ENCODE measurements around the gene ARMC6. TPM values are rescaled to one million over a fixed set of nuclear protein-coding genes. Genes with fewer than 3 reads are reported as not detected.

The ARMC6 gene
- total RNA-seq, result 19.8 TPM

DNA sequence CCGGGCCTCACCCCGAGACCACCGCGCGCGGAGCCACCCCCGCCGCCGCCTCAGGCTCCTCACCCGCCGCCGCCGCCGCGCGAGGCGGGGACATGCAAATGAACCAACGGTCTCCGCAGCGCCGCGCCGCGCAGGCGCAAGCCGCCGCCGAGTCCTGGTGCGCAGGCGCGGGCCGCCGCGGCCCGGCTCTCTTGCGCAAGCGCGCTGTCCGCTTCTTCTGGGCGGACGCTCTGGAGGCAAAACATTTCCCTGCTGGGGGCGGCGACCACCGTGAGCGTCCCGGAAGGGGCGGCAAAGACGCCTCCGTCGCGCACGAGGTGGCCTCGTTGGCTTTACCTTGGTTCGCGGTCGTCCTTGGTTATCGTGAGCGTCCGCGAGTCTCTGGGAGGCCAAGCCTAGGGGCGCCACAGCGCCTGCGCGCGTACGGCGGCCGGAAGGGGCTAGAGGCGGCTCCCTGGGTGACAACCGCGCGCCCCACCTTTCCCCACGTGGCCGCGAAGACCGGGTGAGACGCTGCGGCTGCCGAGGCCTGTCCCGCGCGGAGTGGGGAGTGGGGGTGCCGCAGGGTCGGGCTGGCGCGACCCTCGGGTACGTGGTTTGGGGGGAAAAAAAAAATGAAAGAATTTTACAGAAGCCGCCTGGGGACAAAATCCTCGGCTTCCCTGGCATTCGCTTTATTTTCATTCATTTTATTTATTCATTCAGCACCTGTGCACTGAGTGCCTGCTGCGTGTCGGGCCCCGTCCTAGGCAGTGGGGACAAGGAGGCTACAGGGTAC lies at the start of gene ARMC6, which contains the start of gene SUGP2:
TSS of gene ARMC6 (plus strand) at position 178 of the 778 bp plus-strand sequence. CDS start 607 bp downstream, outside the sequence.
TSS of gene SUGP2 (minus strand) at position 92 of the 778 bp plus-strand sequence. CDS start 2,446 bp downstream, outside the sequence.
- peak; percentile 92 for ATAC-seq

DNA sequence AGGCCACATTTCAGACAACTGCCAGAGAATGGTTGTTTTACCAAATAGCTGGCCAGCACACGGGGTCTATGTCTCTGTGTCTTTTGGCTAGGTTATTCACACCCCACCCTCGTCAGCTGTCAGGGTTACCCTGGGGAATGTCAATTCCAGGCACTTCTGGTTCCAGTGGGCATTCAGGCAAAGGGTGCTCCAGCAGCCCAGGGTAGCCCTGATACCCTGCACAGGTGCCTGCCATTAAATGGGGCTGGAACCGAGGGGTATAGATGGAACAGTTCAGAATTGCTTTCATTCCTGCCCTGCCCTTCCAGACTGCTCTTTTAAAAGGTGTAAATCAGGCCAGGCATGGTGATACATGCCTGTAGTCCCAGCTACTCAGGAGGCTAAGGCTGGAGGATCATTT lies 49.2 kb upstream of the ARMC6 start:
- ATAC-seq, result no peak

DNA sequence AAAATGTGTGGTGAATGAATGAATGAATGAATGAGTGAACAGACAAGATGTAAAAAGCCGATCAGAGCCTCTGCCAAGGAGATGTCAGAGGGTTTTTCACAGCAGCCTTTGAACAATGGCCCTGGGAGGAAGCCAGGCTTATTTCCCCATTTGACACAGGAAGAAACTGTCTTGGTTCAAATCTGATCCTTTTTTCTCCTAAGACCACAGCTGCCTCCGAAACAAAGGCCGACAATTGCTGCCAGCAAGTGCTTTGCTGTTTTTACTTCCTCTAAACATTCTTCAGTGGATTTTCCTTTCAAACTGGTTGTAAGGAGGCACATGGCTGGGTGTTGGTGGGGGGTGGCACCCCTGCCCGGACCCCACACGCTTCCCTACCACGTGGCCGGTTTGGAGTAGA lies 48.1 kb upstream of the ARMC6 start:
- ATAC-seq, result peak; percentile 23

DNA sequence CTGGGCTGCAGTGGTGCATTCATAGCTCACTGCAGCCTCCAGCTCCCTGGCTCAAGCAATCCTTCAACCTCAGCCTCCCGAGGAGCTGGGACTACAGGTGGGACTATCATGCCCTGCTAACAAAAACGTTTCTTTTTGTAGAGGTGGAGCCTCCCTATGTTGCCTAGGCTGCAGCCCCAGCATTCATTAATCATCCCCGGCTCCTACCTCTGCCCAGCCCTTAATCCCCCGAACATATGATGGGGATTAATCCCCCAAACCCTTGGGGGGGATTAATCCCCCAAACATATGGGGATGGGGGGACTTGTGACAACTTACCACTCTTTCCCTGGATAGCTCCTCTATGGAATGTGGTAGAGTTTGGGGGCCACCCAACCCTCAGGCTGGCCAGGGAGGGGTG lies 45.9 kb upstream of the ARMC6 start:
- ATAC-seq, result no peak

DNA sequence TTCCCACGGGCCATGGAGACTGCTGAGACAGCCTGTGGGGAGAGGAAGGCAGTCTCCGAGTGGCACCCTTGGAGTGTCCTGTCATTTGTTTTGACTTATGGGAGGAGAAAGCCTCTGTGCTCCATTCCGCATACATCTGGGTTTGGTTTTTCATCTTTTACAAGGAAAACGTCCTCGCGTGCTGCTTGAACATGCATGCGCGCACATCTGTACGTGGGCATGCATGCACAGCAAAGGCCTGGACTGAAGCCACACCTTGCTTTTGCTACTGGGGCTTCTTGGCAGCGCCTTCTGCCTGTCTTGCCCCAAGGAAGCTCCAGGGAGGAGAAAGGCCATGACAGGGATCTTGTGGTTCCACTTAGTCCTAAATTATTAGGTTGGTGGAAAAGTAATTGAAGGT lies 44.1 kb upstream of the ARMC6 start:
- ATAC-seq, result no peak

DNA sequence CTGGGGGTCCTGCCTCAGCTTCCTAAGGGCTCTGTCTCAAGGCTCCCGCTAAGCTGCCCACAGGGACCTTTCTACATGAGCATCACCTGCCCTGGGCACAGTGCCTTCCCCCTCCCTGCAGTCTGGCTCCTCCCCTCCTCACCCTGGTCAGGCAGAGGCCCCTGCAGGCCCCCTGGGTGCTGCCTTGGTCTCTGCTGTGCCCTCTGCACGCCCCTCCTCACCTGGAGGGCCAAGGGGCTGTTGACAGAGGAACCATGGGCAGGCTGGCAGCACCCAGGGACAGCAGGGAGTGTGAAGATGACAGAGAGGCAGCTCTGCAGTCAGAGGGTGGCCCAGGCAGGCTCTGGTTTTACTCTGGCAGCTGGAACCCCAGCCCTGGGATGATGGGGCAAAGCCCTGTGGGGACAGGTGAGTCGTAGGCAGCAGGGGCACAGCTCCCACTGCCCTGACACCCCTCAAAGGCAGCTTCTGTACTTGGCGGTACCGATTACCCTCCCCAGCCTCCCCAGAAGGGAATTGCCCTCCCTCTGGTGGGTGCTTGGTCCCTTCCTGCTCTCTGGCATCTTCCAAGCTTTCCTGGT lies 43.2 kb upstream of the ARMC6 start:
- ATAC-seq, result peak; percentile 19

DNA sequence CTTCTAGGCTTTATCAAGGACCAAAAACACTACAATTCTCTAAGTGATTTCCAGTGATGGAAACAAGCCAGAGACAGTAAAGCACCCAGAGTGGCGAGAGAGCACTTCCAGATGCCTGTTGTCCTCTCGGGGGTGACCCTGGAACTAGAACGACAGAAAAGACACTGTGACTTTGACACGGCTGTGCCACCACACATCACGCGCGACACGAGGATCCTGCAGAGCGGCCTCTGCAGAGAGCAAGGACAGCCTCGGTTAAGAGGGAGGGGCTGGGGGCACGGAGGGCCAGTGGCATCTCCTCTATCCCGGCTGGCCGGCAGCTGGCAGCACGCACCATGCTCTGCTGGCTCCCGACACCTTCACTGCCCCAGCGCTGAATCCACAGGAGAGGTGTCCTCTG lies 42.4 kb upstream of the ARMC6 start:
- no peak for ATAC-seq

DNA sequence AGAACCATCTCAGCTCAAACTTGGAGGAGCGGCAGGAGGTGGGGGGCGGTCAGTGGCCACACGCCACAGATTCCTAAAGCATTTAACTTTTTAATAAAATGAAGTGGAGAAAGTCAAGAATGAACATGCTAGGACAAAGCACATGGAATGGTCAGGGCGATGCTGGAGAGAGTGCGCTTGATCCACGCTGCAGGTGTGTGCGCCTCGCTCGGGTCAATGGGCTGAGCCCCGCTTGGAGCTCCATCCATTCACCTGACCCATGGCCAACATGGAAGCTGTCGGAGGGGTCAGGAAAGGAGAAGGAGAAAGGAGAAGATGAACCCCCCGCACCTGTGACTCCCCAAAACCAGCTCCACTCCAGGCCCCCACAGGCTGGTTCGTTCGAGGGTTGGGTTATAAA lies 41.9 kb upstream of the ARMC6 start:
- ATAC-seq, result no peak

DNA sequence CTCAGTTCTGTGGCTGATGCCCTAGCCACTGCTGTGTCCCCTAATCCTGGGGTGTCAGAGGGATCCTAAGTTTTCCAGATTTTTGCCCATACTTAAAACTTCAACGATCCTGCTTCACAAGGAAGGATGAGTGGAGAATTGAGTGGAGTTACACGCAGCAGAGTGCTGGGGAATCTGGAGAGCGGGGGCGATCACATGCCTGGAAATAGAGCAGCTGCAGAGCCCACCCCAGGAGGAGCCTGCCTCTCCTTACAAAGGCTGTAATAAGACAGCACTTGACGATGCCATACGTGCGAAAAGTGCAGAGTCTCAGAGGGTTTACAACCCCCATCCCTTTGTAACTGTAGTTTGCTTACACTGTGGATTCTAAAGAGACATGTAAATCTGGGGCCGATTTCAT lies 40.7 kb upstream of the ARMC6 start:
- no peak for ATAC-seq

DNA sequence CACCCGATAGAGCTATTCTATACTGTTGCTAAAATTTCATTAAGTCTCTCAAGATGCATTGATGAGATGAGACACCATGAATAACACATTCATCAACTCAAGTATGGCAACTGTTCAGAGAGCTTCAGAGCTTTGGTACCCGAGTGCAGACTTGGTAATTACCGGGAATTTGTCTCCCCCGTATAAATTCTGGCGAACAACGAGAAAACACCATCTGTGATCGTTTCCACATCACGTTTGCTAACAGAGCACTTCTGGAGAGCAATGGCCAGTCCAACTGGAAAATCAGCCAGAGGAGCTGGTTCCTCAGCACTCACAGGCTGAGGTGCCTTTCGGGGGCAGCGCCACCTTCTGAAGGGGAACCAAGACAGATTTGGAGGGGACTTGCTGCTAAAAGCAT lies 40.3 kb upstream of the ARMC6 start:
- no peak for ATAC-seq

DNA sequence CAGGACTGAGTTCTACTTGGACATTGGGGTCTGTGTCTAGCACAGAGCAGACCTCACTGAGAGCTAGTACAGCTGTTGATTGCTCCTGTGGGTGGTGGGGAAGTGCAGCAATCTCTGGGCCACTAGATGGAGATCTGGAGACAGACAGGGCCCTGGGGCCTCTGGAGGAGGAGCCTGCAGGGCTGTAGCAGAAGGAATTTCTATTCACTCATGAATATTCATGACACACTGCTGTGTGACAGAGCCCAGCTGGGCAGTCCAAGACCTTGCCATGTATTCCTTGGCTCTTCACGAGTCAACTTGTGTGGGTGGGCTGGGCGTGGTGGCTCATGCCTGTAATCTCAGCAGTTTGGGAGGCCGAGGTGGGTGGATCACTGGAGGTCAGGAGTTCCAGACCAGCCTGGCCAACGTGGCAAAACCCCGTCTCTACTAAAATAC lies 37.6 kb upstream of the ARMC6 start:
- peak; percentile 72 for ATAC-seq

DNA sequence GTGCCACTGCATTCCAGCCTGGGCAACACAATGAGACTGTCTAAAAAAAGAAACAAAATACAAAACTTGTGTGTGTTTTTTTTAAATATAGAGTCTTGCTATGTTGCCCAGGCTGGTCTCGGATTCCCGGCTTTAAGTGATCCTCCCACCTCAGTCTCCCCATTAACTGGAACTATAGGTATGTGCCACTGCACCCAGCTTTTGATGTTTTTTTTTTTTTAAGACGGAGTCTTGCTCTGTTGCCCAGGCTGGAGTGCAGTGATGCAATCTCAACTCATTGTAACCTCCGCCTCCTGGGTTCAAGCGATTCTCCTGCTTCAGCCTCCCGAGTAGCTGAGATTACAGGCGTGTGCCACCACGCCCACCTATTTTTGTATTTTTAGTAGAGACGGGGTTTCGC lies 37.1 kb upstream of the ARMC6 start:
- no peak for ATAC-seq

DNA sequence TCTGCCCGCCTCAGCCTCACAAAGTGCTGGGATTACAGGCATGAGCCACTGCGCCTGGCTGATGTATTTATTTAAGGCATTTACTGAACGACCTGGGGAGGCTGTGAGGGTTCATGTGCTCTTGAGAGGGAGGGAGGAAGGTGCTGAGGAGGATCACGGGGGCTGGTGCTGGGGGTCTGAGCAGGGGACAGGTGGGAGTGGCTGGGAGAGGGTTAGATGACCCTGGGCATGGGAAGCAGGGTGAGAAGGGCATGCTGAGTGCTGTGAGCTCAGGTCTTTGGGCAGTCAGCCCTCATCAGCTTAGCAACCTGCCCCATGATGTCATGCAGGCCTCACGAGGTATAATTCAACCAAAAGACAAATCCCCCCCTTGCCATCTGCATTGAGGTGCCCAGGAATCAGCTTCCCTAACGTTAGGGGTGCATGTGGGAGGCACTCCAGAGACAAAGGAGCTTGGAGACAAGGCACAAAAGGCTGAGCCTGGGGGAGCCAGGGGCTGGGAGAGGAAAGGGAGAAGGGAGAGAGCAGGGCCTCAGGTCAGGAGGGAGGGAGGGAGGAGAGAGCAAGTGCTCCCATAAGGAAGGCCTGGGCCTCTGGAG lies 36.5 kb upstream of the ARMC6 start:
- no peak for ATAC-seq

DNA sequence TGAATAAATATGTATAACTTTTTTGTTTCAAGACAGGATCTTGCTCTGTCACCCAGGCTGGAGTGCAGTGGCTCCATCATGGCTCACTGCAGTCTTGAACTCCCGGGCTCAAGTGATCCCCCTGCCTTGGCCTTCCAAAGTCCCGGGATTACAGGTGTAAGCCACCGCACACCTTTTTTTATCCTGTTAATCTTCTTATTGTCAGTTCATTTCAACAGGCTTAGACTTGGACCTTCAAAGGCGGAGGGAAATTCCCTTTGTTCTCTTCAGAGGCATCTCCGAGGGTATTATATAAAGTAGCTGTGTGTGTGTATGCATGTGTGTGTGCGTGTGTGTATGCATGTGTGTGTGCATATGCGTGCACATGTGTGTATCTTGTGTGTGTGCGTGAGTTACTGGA lies 35.1 kb upstream of the ARMC6 start:
- ATAC-seq, result no peak

DNA sequence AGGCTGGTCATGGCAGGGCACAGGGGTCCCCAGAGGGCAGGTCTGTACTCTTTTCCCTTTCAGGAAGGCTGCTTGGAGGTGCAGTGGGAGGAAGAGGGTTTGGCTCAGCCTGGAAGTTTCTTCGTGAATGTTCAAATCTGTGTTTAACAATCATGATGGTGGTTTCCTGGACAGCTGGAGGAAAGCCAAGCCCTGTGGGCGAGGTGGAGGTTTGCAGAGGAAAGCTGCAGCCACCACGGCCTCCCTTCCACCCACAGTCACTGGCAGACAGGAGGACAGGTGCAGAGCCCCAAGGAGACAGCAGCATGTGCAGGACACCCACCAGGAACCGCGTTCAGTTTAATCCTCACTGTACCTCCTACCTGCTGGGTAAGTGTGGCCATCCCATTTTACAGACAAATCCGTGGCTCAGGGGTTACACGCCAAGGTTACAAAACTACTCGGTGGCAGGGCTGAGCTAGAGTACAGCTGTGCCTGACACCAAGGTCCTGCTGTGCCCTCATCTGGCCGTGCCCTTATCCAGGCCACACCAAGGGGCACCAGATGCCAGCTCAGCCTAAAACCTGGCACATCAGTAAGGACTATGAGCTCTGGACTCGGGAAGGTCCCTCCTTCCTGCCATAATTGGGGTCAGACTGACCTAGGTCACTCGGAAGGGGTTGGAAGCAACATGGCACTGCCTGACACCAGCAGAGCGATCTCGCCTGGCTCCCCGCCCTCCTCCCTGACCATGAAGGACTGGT lies 34.2 kb upstream of the ARMC6 start:
- no peak for ATAC-seq

DNA sequence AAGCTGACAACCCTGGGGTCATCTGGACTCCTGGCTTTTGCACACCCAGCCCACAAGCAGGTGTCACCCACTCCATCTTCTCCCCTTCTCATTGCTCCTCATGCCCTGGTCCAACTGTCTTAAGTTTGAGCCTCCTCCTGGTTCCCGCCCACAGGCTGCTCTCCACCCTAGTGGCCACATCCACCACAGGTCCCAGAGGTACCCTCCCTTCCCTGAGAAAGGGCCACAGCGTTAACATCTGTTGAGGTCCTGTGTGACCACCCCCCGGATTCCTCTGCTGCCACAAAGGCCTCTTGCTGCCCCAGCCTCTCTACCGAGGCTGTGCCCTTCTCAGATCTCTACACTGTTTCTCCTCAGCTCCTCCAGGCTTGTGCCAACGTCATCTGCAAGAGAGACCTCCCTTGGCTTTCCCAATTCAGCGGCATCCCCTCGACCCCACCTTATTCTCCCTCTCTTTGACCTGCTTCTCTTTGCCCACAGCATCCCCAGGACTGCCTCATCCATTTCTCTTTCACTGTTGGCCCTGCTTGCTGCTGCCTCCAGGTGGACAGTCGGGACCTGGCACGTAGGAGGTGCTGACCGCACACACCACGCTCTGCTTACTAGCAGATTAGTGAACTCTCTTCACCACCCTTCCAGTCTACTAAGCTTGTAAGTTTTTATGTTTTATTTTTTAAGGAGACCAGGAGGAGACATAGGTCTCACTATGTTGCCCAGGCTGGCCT lies 33.3 kb upstream of the ARMC6 start:
- ATAC-seq, result peak; percentile 27

DNA sequence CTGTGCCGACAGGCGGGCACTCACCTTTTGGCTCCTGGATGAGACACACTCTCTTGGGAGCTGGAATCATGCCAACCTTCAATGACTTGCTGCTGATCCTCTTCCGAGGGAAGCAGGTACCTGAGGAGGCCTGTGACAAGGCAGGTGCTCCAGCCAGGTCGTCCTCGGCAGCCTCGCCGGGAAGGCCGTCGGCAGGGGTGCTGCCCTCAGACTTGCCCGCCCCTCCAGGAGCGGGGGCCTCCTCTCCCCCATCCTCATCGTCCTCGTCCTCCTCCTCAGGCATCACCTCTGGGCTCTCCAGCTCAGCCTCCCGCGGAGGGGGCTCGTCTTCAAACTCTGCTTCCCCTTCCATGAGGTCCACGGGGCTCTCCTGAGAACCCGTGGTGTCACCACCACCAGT lies 29.3 kb upstream of the ARMC6 start:
- ATAC-seq, result no peak

DNA sequence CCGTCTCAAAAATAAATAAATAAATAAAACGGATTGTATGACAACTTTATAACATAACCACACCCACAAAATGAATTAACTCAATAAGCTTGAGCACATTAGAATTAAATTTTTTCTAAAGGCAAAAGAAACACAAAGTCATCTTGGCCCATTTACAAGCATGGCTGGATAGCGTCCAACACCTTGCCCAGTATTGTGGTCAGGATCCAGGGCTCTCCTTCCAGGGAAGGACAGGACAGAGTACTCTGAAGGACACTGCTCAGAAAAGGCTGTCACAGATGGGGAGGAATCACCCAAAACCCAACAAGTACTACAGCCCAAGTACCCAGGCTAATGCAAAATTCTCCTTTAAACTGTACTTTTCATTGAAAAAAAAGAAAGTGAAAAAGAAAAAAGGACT lies 27.2 kb upstream of the ARMC6 start:
- ATAC-seq, result no peak

DNA sequence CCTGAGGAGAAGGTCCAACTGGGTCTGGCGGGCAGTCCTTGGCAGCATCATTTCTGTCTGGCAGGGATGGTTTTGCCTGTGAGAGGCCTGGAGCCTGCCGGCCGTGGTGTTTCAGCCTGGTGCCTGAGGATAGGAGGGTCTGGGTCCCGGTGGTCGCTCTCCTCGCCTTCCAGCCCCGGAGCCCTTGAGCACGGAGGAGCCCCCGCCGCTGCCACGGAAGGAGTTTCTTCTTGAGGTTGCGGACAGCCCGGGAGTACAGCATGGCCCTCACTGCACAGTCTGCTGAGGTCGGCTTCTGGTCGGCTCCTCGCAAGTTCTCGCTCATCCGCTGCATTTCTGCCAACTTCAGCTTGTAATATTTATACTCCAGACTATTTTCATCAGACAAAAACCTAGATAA lies 23.5 kb upstream of the ARMC6 start:
- ATAC-seq, result no peak

DNA sequence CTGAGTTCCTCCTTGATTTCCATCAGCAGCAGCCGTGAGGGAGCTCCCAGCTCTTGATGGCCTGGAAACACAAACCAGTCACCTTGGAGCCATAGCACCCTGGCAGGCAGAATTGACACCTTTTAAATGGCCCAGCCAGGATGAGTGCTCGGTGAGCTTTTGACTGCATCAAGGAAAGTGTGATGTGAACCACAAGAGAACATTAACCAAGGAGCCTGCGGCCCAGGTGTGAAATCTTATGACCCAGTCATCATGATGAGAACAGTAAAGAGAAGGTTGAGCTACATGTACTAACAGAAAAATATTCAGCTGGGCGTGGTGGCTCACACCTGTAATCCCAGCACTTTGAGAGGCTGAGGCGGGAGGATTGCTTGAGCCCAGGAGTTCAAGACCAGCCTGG lies 22.9 kb upstream of the ARMC6 start:
- ATAC-seq, result no peak

DNA sequence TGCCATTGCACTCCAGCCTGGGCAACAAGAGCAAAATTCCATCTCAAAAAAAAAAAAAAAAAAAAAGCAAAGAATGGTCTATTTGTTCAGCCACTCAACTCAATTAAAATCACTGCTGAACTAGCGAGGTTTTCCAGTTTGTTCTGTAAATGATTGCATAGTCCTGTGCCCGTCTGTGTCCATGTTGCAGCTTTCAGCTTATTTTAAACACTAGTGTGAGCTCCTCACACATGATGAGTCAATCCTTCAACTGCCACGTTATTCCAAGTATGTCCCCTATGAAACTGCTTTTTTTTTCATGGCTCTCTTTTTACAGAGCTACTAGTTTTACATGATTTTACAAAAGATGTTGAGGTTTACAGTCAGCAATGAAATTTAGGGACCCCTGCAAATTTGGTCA lies 12.3 kb upstream of the ARMC6 start:
- ATAC-seq, result no peak

DNA sequence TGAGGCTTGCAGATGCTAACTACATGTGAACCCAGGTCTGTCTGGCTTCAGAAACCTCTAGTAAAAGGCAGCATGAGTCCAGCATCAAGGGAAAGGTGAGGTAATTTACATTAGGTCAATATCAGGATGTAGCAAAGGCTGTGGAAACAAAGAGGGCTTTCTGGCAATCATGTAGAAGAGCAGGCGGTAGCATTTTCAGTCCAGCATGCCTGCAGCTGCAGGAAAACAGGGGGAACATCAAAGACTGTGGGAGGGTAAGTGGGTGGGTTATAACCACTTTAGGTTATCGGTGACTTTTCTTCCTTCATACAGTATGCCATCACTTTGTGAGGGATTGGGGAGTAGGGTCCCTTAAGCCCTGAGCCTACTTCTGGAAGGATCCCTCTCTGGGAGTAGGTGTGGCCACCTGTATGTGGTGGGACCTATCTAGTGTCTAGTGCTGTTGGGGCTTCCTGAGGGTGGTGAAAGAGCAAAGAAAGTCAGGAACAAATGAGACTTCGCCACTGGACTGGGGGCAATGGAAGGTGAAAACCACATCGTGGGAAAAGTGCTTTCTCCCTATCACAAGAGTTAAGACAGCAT lies 10.9 kb upstream of the ARMC6 start:
- no peak for ATAC-seq

Data from esophagus mucosa (tissue), 1 donor.